Rectal smooth muscle tissue (tissue), 1 donor: Measurements from ENCODE around the gene CFAP92.

Experiments used
- H3K27ac ChIP-seq: one replicate; pipeline ENCODE4 v1.7.0; 2013; ENCODE audit warnings: low read depth, low read length, inconsistent platforms
- H3K27me3 ChIP-seq: one replicate; pipeline ENCODE4 v1.7.0; 2013; ENCODE audit warnings: low read length; ENCODE audit not compliant: control insufficient read depth, insufficient read depth
- H3K36me3 ChIP-seq: one replicate; pipeline ENCODE4 v1.7.0; 2013; ENCODE audit warnings: low read length; ENCODE audit not compliant: control insufficient read depth, insufficient read depth
- H3K4me1 ChIP-seq: one replicate; pipeline ENCODE4 v1.7.0; 2013; ENCODE audit warnings: low read length; ENCODE audit not compliant: control insufficient read depth, insufficient read depth
- H3K4me3 ChIP-seq: one replicate; pipeline ENCODE4 v1.7.0; 2013; ENCODE audit warnings: low read length
- H3K9ac ChIP-seq: one replicate; pipeline ENCODE4 v1.7.0; 2013; ENCODE audit warnings: low read length

The CFAP92 gene

DNA sequence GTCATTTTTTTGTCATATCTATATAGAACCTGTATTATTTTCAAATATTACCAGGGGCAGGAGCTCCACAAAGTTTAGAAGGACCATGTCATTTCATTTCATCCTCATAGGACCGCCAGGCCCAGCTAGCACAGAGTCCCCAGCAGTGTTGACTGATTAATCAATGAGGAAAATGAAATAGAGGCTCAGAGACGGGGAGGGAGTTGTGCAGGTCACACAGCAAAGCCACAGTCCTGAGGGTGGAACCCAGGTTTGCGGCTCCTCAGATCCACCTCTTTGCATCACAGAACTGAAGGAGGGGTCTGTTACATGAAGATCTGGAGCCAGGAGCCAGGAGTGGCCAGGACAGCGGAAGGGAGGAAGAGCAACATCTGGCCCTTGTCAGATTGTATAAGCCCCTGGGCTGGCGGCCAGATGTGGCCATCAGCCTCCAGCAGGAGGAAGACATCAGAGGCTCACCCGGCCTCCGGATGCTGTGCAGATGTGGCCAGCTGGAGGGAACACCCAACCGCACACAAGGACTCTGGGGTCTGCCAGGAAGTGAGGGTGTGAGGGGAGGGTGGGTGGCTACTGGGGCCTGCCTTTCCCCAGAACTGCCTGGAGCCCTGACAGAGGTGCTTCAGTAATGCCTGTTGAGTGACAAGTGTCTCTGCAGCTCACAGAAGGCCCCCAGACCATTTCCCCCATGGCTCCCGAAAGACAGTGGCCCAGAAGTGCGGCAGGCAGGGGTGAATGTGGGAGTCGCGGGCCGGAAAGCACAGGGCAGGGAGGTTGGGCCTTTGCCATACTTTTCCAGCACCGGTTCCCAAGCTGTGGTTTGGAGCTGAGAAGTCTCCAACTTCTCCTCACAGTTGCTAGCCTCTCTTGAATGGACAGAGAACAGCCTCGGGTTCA lies 28.5 kb upstream of the CFAP92 start:
- Histone ChIP-seq H3K4me1 (peaks cover 13% of the 10 kb centered on the region), H3K27ac (peak overlapping the region; percentile 54), H3K9ac (no peak overlapping the region), H3K36me3 (no peaks in the 10 kb centered on the region), H3K4me3 (no peak overlapping the region), H3K27me3 (no peaks in the 10 kb centered on the region)

DNA sequence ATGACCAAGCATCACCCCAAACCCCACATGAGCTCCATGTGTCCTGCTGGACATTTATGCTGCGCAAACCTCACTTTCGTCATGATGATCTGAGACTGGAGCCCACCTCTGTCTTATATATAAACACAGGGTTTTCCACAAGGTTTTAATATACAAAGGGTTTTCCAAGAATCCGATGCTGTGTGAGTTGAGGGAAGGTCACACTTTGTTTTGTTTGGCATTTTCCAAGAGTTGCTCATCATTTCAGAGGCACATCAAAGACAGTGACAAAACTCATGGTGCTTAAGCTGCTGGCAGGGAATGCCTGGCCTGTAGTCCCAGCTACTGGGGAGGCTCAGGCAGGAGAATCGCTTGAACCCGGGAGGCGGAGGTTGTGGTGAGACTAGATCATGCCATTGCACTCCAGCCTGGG lies 27.3 kb upstream of the CFAP92 start:
- H3K27me3 ChIP-seq, result no peaks in the 10 kb centered on the region
- no peak overlapping the region for H3K9ac ChIP-seq
- peaks cover 4% of the 10 kb centered on the region for H3K4me1 ChIP-seq
- no peak overlapping the region for H3K4me3 ChIP-seq
- H3K27ac ChIP-seq, result peak overlapping the region; percentile 48
- no peaks in the 10 kb centered on the region for H3K36me3 ChIP-seq

DNA sequence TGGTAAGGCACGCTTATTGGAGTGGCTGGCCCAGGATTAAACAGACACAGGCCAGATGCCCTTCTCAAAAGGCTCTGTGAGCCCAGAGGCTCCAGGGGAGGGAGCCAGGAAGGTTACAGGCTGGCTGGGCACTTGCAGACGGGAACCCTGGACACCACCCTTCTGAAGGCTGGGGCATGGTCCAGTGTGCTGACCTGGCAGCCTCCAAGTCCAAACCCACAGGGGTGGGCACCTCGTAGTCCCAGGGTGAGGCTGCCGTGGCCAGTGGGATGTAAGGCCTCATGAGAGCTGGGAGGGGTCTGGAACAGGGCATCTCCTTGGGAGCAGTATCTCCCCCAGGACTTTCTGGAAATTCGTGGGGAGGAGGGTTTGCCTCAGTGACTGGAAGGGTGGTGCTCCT lies 26.8 kb upstream of the CFAP92 start:
- peaks cover 3% of the 10 kb centered on the region for H3K4me1 ChIP-seq
- H3K9ac ChIP-seq, result no peak overlapping the region
- H3K4me3 ChIP-seq, result no peak overlapping the region
- H3K27ac ChIP-seq, result peak overlapping the region; percentile 48
- no peaks in the 10 kb centered on the region for H3K27me3 ChIP-seq
- no peaks in the 10 kb centered on the region for H3K36me3 ChIP-seq

DNA sequence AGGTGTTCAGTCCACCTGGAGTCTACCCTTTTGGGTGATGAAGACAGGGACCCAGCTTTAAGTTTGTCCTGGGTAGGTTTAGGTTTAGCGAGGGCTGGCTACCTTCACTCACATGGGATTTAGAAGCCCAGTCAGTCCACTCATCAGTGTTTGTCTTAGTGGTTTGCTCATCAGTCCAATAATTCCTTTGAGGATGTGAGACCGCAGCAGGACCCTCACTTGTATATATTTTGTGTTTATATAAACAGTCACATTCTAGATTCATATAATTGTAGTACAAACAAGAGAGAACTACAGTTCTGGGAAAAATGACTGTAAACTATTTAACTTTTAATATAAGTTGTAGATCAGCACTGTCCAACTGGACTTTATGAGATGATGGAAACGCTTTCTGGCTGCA lies 25.4 kb upstream of the CFAP92 start:
- H3K27me3 ChIP-seq, result no peaks in the 10 kb centered on the region
- no peak overlapping the region for H3K27ac ChIP-seq
- H3K9ac ChIP-seq, result no peak overlapping the region
- no peaks in the 10 kb centered on the region for H3K4me1 ChIP-seq
- no peak overlapping the region for H3K4me3 ChIP-seq
- no peaks in the 10 kb centered on the region for H3K36me3 ChIP-seq

DNA sequence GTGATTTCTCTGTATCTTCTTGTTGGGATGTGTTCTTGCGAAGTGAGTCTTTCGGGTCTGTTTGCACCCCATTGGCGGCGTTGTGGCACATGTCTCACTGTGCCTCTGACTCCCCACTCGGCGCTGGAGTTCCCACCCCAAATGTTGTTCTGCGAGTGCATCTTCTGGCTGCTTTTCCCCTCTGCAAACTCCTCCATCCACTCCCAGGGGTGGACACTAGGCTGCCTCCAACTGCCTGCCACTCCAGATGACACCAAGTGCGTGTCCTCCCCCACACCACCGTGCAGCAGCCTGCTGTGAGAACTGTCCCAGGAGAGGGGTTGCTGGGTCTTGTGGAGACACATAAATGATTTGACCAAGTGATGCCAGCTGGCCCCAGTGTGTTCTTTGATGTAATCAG lies 24.9 kb upstream of the CFAP92 start:
- H3K4me3 ChIP-seq, result no peak overlapping the region
- no peaks in the 10 kb centered on the region for H3K36me3 ChIP-seq
- no peak overlapping the region for H3K27ac ChIP-seq
- no peaks in the 10 kb centered on the region for H3K4me1 ChIP-seq
- H3K9ac ChIP-seq, result no peak overlapping the region
- H3K27me3 ChIP-seq, result no peaks in the 10 kb centered on the region

DNA sequence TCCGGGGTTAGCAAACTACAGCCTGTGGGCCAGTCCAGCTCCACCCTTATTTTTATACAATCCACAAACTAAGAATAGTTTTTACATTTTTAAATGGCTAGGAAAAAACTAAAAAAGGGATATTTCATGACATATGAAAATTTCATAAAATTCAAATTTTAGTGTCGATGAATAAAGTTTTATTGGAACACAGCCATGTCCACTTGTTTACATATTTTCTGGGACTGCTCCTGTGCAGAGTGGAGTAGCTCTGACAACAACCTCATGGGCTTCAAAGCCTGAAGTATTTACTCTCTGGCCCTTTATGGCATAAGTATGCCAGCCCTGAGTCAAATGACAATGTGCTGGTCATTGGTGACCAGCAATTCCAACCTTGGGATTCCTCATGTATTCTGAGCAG lies 24.4 kb upstream of the CFAP92 start:
- Histone ChIP-seq H3K36me3 (no peaks in the 10 kb centered on the region), H3K4me1 (no peaks in the 10 kb centered on the region), H3K27me3 (no peaks in the 10 kb centered on the region), H3K9ac (no peak overlapping the region), H3K4me3 (no peak overlapping the region), H3K27ac (no peak overlapping the region)

DNA sequence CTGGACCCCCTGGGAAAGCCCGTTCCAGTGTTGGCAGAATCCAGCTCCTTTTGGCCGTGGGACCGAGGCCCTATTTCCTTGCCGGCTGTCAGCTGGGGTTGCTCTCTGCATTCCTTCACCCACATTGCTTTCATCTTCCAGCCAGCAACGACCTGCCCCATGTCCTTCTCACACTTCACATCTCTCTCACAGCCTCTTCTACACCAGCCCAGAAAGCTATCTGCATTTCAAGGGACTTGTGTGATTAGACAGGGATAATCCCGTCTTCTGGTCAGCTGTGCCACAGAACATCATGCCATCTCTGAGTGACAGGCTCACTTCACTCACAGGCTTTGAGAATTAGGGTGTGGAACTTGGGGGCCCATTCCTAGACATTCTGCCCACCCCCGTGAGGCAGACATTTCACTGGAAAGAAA lies 23.6 kb upstream of the CFAP92 start:
- Histone ChIP-seq H3K4me1 (no peaks in the 10 kb centered on the region), H3K27ac (no peak overlapping the region)

DNA sequence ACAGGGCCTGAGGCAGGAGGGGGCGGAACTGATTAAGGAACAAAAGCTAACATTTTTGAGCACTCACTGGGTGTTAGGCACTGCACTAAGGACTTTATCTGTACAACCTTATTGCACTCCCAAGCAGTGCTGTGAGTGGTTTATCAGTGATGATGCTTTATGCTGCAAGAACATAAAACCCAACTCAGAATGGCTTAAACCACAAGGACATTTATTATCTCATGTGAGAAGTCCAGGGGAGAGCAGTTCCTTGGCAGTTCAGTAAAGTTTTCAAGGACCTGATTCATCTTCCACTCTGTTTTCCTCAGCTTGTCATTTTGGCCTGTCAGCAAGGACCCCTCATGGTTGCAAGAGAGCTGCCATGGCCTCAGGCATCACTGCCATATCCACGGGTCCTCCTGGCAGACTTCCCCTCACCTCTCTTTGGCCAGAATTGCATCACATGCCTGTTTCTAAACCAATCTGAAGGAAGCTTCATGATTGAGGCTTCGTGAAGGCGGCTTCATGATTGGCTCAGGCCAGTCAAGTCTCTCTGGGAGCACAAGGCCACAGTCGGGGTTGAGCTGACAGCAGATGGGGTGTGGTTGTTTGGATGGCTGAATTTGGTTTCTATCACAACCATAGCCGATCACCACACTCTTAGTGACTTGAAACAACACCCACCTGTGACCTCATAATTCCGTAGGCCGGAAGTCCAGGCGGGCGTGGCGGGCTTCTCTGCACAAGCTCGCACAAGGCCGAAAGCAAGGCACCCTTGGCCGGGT lies 23.0 kb upstream of the CFAP92 start:
- H3K4me1 ChIP-seq, result no peaks in the 10 kb centered on the region
- H3K4me3 ChIP-seq, result peak overlapping the region; percentile 30
- H3K27me3 ChIP-seq, result no peaks in the 10 kb centered on the region
- H3K27ac ChIP-seq, result peak overlapping the region; percentile 5
- H3K9ac ChIP-seq, result no peak overlapping the region
- H3K36me3 ChIP-seq, result no peaks in the 10 kb centered on the region

More for the DNA sequence above, 23.6 kb upstream of the CFAP92 start:
- Histone ChIP-seq H3K27me3 (no peaks in the 10 kb centered on the region), H3K9ac (peak overlapping the region; percentile 32), H3K4me3 (peak overlapping the region; percentile 30), H3K36me3 (no peaks in the 10 kb centered on the region)

DNA sequence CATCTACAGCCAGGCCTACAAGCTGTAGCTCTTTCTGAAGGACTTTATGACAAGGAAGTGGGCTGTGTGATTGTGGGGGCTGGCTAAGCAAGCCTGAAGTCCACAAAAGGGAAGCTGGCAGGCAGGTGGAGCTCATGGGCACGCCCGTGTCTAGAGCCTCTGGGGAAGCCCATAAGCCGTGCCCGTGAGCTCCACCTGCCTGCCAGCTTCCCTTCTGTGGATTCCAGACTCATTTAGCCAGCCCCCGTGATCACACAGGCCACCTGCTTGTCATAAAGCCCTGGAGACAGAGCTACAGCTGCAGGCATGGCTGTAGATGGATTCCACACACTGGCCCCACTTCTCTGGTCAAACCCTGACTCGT lies 22.5 kb upstream of the CFAP92 start:
- H3K4me1 ChIP-seq, result no peaks in the 10 kb centered on the region
- H3K36me3 ChIP-seq, result no peaks in the 10 kb centered on the region

DNA sequence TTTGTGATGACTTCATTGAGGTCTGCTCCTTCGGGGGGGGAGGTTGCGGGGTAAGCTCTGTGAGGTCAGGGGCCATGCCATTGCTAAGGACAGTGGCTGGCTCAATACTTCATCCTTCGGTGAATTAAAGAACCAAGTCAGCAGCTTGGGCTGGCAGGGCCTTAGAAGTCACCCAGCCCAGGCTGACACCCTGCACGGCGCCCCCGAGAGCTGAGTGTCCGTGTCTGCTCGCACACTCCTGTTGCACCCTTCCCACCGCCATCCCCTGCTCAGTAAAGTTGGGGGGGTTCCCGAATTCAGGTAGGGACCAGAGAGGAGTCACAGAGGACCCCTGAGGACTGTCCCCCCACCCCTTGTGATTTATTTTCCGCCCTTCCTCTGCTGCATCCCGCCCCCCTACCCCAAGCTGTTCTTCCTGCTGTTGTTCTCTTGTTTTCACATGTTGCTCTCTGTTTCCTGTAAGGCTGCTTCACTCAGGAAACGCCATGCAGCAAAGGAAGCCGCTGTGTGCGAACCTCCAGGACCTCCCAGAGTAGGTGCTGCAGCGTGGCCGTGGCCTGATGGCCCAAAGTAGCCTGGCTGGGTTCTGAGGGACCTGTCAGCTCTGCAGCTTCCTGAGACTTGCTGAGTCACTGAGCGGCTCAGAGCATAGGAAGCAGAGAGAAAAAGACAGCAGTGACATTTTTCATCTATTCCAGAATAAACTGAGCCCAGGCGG lies 21.7 kb upstream of the CFAP92 start:
- Histone ChIP-seq H3K36me3 (no peaks in the 10 kb centered on the region), H3K4me1 (no peaks in the 10 kb centered on the region), H3K27ac (peak overlapping the region; percentile 13), H3K4me3 (peak overlapping the region; percentile 7), H3K9ac (no peak overlapping the region), H3K27me3 (no peaks in the 10 kb centered on the region)

More for the DNA sequence above, 22.5 kb upstream of the CFAP92 start:
- no peak overlapping the region for H3K9ac ChIP-seq
- no peak overlapping the region for H3K4me3 ChIP-seq
- no peaks in the 10 kb centered on the region for H3K27me3 ChIP-seq
- H3K27ac ChIP-seq, result peak overlapping the region; percentile 5

DNA sequence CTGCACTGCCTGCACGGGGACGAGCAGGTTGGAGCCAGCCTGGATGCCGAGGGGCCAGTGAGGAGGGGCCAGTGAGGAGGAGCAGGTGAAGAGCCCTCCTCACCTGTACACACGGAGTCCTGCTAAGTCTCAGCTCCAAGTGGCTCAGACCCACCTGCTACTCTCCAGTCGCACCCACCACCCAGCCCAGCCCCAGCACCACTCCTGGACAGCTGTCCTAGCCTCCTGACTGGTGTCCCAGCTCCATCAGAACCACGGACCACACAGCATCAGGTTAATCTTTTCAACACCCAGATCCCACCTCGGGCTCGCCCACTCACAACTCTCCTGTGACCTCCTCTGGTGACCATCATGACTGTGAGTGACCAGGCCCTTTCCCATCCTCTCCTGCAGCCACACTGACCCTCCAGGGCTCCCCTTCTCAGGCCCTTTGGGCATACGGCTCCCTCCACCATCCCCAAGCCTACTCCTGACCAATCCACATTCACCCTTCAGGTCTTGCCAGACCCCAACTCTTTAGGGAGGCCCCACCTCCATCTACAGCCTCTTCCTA lies 21.0 kb upstream of the CFAP92 start:
- H3K27ac ChIP-seq, result peak overlapping the region; percentile 0
- no peaks in the 10 kb centered on the region for H3K36me3 ChIP-seq
- H3K4me3 ChIP-seq, result no peak overlapping the region
- H3K9ac ChIP-seq, result no peak overlapping the region
- no peaks in the 10 kb centered on the region for H3K27me3 ChIP-seq
- H3K4me1 ChIP-seq, result peaks cover 3% of the 10 kb centered on the region

DNA sequence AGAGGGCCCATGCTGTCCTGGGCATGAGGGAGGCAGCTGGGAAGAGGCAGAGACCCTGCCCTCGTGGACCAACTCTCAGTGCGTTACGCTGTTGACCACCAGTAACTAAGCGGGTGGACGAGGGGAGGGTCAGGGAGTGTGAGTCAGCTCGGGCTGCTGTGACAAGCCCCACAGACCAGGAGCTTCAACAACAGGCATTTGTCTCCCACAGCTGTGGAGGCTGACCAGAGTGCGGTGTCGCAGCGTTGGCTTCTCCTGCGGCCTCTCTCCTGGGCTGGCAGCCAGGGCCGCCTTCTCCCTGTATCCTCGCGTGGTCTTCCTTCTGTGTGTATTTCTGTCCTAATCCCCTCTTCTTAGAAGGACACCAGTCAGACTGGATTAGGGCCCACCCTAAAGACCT lies 20.3 kb upstream of the CFAP92 start:
- Histone ChIP-seq H3K9ac (no peak overlapping the region), H3K4me1 (peaks cover 3% of the 10 kb centered on the region), H3K36me3 (no peaks in the 10 kb centered on the region), H3K27ac (peak overlapping the region; percentile 2), H3K27me3 (no peaks in the 10 kb centered on the region), H3K4me3 (no peak overlapping the region)
